Effector CD4-positive, alpha-beta T cell (primary cell): ENCODE data around the gene HESX1.

ENCODE experiments used
- DNase-seq: peaks from one replicate; pipeline ENCODE4 v3.0.0-alpha.2; 2020

HESX1 gene

DNA sequence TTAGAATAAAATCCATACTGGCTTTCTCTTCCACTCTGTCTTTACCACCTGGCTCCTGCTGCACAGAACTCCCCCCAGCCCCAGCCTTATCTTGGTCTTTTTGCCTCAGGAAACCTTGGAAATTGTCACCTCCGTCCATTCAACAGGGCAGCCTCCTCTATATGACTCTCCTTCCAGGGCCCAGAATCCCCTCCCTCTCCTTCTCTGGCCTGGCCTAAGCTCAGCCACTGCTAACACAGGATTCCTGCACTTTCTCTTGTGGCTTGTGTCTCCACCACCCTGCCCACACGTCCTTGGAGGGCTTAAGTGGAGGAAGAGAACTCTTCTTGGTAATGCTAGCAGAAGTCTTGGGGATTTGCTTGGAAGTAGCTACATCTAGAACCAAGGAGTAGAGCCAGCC, 33.1 kb downstream of the HESX1 start:
- DNase-seq, result no peak

DNA sequence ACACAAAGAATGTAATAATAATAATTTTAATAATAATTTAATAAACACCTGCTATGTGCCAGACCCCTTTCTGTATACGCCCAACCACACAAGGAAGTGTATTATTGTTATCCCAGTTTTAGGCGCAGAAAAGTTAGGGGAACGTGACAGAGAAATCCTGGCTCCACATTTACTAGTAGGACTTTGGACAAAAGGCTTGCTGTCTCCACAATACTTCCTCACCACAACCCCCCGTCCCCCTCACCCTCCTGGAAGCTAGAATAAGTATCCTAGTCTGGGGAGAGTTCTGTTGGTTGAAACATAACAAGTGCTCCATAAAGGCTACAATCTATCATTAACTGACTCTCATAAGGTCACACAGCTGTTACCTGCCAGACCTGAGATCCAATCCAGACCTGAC, 34.1 kb downstream of the HESX1 start:
- DNase-seq, result no peak

DNA sequence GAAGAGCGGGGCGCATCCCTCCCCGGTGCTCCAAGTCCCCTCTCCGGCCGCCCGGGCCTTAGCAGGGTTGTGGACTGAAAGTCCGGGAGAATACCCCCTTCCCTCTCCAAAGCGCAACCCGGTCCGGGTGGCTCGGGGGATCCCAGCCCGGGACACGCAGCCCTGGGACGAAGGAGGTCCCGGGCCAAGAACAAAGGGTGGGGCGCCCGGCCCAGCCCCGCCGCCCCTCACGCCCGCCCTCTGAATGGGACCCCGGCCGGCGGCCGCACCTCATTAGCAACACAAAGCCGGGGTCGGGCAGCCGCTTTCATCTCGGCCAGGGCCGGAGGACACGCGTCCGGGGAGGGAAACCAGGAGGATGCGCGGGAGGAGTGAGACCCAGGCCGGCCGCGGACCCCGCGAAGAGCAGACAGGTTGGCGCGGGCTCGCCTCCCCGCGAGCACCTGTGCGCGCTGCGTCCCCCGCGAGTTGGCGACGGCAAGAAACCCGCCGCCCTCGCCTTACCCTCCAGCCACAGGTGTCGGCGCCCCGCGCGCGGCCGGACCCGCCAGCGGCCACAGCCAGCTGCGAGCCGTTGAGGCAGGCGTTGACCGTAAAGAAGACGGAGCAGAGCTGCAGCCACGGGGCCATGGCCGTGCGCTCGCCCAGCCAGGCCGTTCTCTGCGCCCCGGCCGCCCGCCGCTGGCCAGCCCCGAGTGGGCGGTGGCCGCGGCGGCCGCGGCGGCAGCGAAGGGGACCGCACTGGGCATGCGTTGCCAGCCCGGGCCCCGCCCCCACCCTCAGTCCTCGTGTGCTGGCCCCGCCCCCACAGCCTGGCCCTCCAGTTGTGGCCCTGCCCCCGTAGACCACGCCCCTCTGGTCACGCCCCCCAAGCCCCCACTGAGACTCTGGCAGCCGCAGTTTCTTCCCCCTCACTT, 34.9 kb downstream of the HESX1 start, which contains the start of gene IL17RD:
TSS of gene IL17RD (minus strand) at position 697 of the 917 bp plus-strand sequence. CDS start at position 630, 67 bp downstream.
- no peak for DNase-seq

DNA sequence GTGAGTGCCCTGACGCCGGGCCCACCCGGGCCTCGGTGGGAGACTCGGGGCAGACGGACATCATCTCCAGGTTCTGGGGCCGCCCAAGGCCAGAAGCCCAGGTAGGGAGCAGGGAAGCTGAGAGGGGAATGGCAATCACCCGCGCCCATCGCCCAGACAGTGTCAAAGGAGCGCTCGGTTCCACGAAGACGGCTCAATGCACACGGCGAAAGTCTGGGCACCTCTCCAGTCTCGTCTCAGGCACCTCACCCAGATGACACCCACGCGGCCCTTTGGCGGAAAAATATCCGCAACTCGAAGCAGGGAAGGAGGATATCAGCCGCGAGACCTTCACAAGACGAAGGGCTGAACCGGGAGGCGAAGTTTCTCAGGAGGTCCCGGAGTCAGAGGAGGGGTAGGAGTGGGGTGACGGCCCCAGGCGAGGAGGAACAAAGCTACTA, 35.5 kb downstream of the HESX1 start:
- no peak for DNase-seq

DNA sequence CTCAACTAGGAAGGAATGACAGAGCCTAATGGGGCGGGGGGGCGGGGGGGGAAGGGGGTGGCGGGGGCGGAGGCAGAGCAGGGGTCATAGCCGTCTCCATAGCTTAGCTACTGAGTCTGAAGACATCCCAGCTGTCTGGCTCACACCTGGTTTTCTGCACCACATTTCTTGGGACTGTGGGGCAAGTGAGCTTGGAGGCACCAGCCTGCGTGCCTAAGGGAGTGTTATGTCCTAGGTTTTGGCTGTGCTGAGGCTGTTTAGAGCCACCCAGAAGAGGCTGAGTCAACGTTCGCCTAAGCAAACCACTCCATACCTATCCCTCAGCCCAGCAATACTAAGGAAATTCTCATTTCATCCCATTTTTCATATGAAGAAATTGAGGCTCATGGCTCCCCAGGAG, 36.0 kb downstream of the HESX1 start:
- DNase-seq, result no peak

DNA sequence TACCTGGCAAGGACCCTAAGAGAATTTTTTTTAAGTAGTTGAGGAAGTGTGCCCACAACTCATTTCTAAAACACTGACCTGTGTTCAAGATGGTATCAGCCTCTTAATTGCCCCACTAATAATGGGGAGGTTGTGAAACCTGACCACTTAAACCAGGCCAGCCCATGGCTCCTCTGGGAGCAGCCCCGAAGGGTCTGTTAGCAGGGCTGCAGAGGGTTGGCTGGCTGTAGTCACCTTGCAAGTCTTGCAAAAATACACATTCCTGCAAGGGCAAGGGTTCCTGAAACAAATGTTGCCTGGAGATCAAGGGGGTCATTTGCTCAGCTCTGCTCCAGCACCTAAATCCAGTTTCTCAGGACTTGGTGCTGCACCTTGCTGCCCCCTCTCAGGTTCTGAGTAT, 37.9 kb downstream of the HESX1 start:
- DNase-seq, result no peak

DNA sequence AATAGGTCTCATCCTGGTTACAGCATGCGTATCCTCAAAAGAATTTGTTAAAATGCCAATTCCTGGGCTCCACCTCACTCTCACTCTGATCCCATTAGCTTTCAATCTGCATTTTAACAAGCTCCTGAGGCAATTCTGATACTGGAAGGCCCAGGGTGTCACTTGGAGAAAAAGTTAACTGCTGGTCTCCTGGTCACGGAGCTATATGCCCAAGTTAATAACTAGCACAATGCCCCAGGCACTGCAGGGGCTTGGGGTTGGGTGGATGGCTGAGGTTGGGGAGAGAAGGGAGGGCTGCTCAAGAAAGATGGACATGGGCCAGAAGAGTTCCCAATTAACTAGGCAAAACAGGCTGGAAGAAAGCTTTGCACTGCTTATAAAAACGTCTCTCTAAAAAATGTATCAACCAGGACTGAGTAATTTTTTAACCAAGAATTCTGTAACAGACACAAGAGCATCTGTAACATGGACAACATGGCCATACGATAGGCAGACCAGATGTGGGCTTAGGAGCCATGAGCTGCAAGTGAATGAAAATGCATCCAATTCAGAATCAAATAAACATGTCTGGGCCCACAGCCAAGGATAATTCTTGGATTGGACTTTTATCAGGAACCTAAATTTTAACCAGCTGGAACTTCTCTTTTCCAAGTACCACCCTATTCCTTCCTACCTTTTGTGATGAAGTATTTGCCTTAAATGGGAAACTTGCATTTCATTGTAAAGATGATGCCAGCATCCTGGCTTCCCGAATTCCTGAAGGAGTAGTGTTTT, 38.8 kb downstream of the HESX1 start:
- DNase-seq, result no peak

DNA sequence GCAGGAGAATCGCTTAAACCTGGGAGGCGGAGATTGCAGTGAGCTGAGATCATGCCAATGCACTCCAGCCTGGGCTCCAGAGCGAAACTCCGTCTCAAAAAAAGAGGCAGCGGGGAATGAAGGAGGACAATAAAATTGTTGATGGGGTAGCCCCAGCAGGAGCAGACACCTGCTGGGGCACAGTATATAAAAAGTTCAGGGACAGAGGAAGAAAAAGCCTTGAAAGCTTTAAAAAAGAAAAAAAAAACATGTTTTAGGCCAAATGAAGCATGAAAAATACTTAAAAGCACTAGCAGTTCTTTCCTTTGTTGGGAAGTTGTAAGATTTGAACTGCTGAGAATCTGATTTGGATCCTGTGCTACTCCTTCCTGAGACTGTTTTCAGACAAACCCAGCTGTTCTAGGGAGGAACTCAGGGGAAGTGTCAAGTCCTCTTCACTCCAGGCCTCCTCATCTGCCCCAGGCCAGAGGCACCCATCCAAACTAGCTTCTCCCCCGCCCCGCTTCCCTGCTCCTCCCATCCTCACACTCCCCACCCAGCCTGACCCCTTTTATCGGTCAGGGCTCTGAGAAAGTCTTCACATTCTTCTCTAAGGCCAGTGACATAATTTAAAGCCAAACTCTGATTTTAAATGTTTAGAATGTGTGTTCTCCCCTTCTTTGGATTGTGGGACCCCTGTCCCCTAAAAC, 39.6 kb downstream of the HESX1 start:
- DNase-seq, result no peak

DNA sequence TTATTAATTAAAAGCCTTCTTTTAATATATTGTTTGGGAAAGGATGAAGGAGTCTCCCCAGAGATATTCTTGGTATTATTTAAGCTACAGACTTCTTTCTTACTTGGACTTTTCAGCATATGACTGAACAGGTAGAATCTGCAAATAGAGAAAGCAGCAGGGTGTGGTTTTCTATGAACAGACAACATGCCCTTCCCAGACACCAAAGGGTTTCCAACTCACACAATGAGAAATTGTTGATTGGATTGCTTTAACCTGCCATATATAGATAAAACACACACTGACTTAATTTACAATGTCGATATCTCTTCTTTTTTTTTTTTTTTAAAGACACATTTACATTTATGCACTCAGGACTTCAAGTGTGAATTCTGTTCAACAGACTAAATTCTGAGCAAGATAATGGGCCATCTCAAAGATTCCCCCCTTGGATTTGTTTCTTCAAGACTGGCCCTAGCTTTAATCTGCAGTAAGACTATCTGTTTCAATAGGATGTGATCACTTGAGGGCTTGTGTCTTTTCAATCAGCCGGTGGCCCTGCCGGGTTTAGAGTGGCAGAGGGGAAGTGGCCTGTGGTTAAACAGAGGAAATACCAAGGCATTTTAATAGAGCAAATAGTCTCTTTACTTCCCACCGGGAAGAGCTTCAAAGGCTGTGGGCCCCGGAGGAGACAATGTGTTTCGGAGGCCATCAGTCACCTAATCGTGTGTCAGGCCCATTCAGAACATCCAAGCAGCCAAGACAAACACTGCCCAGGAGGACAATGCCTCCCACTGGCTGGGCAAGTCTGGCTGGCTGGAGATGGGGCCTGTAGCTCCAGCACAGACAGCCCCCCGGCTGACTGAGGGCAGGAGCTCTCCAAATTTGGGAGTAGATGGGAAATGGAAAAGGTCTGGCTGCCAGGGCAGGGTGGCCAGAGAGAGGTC, 40.7 kb downstream of the HESX1 start:
- DNase-seq, result no peak

DNA sequence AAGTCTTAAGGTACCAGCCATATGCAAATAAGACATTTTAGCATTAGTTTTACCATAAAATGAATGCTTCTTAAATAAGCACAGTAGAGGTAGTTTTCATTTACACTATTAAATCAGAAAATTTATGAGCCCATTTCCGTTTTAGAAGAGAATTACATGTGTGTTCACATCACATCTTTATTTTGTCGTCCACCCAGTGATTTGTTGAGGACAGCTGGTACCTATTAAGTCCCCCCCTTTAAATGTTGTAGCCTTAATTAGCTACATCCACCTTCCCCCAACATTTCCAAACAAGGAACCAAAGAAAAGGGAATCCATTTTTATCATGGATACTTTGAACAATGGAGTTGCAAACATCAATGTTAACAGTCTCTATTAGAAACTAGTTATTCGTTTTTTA, 41.5 kb downstream of the HESX1 start:
- DNase-seq, result no peak

DNA sequence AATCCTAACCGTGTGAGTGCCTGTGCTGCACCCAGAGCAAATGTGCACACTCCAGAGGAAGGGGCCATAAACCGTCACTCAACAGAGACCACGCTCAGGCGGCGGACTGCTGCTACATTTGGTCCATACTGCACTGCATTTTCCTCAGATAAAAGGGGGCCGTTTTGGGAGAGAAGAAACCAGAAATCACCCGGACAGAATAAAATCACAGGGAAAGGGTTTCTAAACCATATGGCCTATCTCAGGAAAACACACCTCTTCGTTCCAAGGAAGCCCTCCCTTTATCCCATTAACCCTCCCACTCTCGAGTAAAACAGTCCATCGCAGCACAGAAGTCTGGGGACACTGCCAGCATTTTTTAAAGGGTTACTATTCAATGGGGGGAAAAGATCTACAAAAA, 42.2 kb downstream of the HESX1 start:
- no peak for DNase-seq

DNA sequence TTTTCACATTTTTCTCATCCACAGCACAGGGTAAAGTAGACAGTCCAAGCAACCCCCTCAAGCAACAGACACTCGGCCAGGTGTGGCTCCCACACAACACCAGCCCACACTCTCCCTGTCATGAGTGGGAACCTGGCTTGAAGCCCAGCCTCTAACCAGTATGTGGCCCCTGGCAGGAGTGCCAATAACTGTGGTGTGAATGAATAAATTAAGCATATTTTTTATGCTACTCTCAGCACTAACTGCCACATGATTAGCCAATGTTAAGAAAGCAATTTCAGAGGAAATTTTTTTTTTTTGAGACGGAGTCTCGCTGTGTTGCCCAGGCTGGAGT, 44.5 kb downstream of the HESX1 start:
- no peak for DNase-seq

DNA sequence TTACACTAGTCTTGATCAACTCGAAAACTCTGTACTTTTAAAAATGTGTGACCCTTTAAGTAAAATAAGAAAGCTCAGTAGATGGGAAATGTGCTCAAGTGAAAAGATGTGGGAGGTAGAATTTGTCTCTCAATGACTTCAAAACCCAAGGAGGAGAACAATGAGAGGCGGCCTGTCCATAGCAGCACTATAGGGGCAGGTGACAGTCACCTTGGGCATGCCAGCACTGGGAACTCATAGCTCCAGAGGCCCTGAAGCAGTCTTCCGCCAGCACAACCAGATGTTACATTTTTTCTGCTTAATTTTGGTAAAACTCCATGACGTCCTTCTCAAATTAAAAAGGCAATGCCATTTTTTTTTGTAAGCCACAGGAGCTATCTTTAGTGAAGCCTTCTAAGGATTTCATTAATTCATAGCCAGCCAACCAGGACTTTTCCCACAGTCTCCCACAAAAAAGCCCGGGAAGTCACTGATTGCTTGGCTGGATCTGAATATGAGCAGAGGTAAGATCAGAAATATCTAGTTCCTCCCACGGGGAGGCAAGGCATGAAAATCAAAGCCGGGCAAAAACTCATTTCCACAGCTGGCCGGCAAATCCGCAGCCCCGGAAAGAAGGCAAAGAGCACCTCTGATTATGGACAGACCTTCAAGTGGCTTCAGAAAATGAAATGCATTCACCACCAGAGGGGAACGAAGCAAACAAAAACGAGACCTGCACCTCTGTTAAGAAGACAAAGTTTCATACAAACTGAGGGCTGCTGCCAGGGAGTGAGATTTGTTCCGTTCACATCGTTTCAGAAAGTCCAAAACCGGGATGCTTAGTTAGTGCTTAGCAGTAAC, 45.1 kb downstream of the HESX1 start:
- no peak for DNase-seq

DNA sequence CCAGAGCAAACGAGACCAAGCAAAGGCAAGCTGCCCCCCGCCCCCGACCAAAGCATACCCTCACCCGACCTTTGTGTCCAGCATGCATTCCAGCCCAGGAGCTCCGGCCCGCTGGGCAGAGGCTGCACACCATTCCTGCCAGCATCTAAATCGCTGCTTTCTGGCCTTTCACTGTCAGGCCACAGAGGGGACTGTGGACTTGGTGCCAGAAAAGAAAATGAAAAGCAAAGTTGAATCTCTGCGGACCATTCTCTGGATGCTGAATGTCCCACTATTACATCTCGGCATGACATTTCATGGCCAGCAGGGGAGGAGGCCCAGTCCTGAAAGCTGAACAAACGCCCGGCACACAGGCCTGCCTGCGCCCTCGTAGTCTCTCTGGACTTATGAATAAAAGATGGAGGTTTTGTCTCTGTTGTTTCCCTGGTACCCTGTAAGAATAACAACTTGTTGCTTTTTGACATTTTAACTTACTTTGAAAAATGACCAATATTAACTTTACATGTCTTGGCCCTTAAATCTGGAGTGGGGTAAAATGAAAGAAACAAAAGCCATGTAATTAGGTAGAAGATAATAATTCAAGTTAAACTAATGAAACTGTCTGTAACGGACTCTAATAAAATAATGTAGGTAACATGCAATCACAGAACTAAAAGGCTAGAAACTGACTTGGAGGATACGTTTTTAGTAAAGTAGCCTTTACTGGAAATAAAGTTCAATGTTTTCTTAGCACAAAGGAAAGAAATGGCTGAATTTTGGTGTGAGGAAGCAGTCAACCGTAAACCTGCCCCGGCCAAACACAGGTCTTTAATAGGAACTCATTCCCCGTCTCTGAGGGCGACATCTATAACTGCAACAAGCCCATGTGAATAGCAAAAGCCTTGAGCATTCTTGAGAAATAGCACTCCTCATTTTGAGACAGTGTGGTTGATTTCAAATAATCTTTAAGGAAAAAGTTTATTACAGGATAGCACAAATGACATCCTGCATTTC, 47.3 kb downstream of the HESX1 start:
- no peak for DNase-seq

DNA sequence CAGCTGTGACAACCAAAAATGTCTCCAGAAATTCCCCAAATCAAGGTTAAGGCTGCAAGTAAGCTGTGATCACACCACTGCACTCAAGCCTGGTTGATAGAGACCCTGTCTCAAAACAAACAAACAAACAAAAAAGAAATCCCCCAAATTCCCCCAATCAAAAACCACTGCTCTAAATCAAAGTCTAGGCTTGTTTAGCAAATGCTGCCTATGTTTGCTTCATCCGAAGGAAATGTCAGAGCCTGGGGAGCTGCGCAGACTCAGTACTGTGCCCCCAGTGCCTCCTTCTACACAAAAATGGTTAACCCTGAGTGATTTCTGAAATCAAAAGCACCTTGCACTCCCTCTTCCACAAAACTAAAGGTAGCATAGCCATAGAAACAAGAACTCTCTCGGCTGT, 48.0 kb downstream of the HESX1 start:
- DNase-seq, result no peak

DNA sequence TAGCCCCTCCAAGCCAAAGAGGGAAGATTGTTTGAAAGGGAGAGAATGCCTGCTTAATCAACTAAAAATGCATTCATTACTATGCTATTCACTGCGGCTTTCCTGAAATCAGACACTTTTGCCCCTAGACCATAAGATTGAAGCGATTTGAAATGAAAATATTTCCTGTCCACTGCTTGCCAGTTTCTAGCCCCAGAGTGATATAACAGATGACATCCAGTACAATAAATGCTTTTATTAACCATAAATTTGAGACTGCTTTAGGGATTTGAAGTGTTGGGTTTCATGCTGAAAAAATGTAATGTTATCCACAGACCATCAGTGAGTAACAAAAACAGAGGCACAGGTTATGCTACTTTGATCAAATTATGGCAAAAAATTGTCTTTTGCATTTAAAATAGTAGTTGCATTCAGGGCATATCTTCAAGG, 48.7 kb downstream of the HESX1 start:
- DNase-seq, result no peak

DNA sequence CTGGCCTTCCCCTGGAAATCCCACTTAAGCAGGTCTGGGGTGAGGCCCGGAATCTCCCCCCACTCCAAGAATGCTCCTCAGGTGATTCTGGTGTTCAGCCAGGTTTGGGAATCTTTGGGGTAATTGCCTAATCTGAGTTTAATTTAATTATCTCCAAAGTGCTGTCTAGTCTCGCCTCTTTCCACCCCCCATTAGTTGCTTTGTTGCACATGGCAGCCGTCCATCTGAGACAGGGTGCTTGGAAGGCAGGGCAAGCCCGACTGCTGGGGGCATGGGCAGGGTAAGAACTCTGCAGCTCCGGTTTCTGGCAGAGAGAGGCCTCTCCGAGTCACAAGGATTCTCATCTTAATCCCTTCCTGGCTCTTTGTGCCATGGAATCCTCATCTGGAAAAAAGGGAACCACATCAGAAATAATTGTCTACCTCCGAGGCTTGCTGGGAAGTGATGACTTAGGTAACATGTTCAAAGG, 49.6 kb downstream of the HESX1 start:
- no peak for DNase-seq
